WERI-Rb-1 (cell line): ENCODE results near the gene RAI2.
"Not testable (repeated sequence)": the region's sequence is repeated elsewhere in the genome, so short reads cannot be mapped to it uniquely, and the experiment has no call there.

ENCODE experiments used
- DNase-seq: peaks from one replicate; pipeline ENCODE4 v3.0.0-alpha.2; 2020
- H3K27ac ChIP-seq: fragments of 250-450 bp; sonication (Bioruptor Pico); 2 replicates; pipeline ENCODE4 v1.5.1; 2020; ENCODE audit warnings: mild to moderate bottlenecking, moderate library complexity
- H3K27me3 ChIP-seq: fragments of 250-450 bp; sonication (Bioruptor Pico); 2 replicates; pipeline ENCODE4 v1.5.1; 2021; ENCODE audit warnings: mild to moderate bottlenecking, low read depth, moderate library complexity; ENCODE audit not compliant: insufficient read depth, severe bottlenecking
- H3K36me3 ChIP-seq: fragments of 250-450 bp; sonication (Bioruptor Pico); 2 replicates; pipeline ENCODE4 v1.5.1; 2020; ENCODE audit warnings: mild to moderate bottlenecking, moderate library complexity
- H3K4me3 ChIP-seq: 2 replicates; pipeline ENCODE4 v1.5.1; 2011; ENCODE audit warnings: low read depth, mild to moderate bottlenecking, control low read depth, low read length
- H3K9me3 ChIP-seq: fragments of 250-450 bp; sonication (Bioruptor Pico); 2 replicates; pipeline ENCODE4 v1.5.1; 2021; ENCODE audit warnings: mild to moderate bottlenecking, moderate library complexity; ENCODE audit not compliant: severe bottlenecking
- TF ChIP-seq, protein P1 (sequence below): IDR thresholded peaks from 2 replicates; pipeline ENCODE4 v1.5.1; 2011; ENCODE audit warnings: low read depth, mild to moderate bottlenecking, control low read depth, inconsistent platforms, low read length

The RAI2 gene

DNA sequence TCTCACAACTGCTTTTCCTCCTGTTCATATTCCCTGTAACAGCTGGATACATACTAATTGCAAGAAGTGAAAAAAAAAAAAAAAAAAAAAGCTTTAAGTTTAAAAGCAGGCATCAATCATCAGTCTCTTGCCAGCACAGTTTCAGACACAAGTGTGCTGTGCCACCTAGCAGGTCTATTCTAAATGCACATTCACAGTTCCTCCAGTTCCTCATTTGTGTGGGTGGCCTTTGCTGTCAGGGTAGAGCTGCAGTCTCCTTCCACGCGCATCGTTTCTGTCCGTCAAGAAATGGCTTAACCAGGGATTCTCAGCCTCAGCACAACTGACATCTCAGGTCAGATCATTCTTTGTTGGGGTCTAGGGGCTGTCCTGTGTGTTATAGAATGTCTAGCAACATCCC, 62.2 kb downstream of the RAI2 start:
- Histone ChIP-seq H3K27ac (no peak overlapping the region), H3K36me3 (no peaks in the 10 kb centered on the region), H3K4me3 (no peak overlapping the region), H3K27me3 (peaks cover 77% of the 10 kb centered on the region), H3K9me3 (no peaks in the 10 kb centered on the region)
- no peak for DNase-seq
- TF ChIP-seq, protein P1, sequence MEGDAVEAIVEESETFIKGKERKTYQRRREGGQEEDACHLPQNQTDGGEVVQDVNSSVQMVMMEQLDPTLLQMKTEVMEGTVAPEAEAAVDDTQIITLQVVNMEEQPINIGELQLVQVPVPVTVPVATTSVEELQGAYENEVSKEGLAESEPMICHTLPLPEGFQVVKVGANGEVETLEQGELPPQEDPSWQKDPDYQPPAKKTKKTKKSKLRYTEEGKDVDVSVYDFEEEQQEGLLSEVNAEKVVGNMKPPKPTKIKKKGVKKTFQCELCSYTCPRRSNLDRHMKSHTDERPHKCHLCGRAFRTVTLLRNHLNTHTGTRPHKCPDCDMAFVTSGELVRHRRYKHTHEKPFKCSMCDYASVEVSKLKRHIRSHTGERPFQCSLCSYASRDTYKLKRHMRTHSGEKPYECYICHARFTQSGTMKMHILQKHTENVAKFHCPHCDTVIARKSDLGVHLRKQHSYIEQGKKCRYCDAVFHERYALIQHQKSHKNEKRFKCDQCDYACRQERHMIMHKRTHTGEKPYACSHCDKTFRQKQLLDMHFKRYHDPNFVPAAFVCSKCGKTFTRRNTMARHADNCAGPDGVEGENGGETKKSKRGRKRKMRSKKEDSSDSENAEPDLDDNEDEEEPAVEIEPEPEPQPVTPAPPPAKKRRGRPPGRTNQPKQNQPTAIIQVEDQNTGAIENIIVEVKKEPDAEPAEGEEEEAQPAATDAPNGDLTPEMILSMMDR: no peak

GRCh38 chrX:17792826-17793225, 68.3 kb downstream of the RAI2 start:
- TF ChIP-seq, protein P1: no peak
- Histone ChIP-seq H3K27me3 (peaks cover 45% of the 10 kb centered on the region), H3K27ac (no peak overlapping the region), H3K4me3 (no peak overlapping the region), H3K9me3 (no peaks in the 10 kb centered on the region), H3K36me3 (no peaks in the 10 kb centered on the region)
- DNase-seq: no peak

GRCh38 chrX:17788956-17789562, 72.0 kb downstream of the RAI2 start:
- DNase-seq: no peak
- no peak overlapping the region for H3K27ac ChIP-seq
- no peak overlapping the region for H3K4me3 ChIP-seq
- no peaks in the 10 kb centered on the region for H3K36me3 ChIP-seq
- H3K9me3 ChIP-seq: no peaks in the 10 kb centered on the region
- TF ChIP-seq, protein P1: no peak
- peaks cover 22% of the 10 kb centered on the region for H3K27me3 ChIP-seq

DNA sequence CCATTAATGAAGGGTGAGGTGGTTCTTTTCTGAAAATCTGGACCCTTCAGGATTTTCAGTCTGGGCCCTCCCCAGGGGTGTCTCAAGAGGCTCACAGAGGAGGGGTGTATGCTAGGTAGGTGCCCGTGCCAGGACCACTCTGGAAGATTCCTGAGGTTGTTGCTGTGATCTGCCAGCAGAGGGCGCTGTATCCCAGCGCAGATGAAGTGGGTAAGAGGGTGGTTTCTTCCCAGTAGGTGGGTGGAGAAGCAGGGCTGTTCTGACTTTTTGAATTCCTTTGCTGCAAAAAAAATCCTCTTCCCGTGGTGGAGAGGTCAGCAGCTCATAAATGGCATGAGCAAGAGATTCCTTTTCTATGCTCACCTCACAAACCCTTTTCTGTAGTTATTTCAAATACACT, 72.7 kb downstream of the RAI2 start:
- Histone ChIP-seq H3K27ac (no peak overlapping the region), H3K4me3 (no peak overlapping the region), H3K36me3 (no peaks in the 10 kb centered on the region), H3K27me3 (peaks cover 22% of the 10 kb centered on the region), H3K9me3 (no peaks in the 10 kb centered on the region)
- TF ChIP-seq, protein P1: peak; percentile 91
- DNase-seq: peak; percentile 39

- H3K27me3 ChIP-seq: peaks cover 22% of the 10 kb centered on the region
- H3K4me3 ChIP-seq: no peak overlapping the region
- H3K9me3 ChIP-seq: no peaks in the 10 kb centered on the region
- TF ChIP-seq, protein P1: no peak
- H3K36me3 ChIP-seq: no peaks in the 10 kb centered on the region
- no peak overlapping the region for H3K27ac ChIP-seq
- no peak for DNase-seq
Measured at GRCh38 chrX:17787557-17787956, 73.5 kb downstream of the RAI2 start.

DNA sequence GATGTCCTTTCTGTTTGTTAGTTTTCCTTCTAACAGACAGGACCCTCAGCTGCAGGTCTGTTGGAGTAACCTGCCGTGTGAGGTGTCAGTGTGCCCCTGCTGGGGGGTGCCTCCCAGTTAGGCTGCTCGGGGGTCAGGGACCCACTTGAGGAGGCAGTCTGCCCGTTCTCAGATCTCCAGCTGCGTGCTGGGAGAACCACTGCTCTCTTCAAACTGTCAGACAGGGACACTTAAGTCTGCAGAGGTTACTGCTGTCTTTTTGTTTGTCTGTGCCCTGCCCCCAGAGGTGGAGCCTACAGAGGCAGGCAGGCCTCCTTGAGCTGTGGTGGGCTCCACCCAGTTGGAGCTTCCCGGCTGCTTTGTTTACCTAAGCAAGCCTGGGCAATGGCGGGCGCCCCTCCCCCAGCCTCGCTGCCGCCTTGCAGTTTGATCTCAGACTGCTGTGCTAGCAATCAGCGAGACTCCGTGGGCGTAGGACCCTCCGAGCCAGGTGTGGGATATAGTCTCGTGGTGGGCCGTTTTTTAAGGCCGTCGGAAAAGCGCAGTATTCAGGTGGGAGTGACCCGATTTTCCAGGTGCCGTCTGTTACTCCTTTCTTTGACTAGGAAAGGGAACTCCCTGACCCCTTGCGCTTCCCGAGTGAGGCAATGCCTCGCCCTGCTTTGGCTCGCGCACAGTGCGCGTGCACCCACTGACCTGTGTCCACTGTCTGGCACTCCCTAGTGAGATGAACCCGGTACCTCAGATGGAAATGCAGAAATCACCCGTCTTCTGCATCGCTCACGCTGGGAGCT, 74.3 kb downstream of the RAI2 start:
- not testable (repeated sequence) for H3K36me3 ChIP-seq, H3K27ac ChIP-seq, H3K9me3 ChIP-seq, DNase-seq, H3K4me3 ChIP-seq
- H3K27me3 ChIP-seq: peaks cover 22% of the 10 kb centered on the region
